Pulmonary artery endothelial cell (primary cell): ENCODE data around the gene BDH2. TPM values are rescaled to one million over a fixed set of nuclear protein-coding genes. Genes with fewer than 3 reads are reported as not detected.

ENCODE experiments used
- DNase-seq: peaks from one replicate; pipeline ENCODE4 v3.0.0-alpha.2; 2011; ENCODE audit warnings: low read depth, low spot score
- total RNA-seq: library from RNA; depleted of rRNA; stranded (reverse); fragments of >200 nt; gene quantifications from 2 replicates; pipeline ENCODE4 v1.2.3, GENCODE V29; 2014

BDH2 gene
- total RNA-seq, 1 donor from 2014 or later: 34.2 TPM

GRCh38 chr4:103085555-103086196, 14.0 kb downstream of the BDH2 start:
- no peak for DNase-seq

- DNase-seq: no peak
These were observed 20.0 kb downstream of the BDH2 start for GRCh38 chr4:103079621-103080020.

GRCh38 chr4:103076747-103077347, 22.8 kb downstream of the BDH2 start, which contains the start of gene SLC9B2:
TSS of gene SLC9B2 (minus strand) at chr4:103076761. CDS start at chr4:103067550, 9,211 bp downstream.
- DNase-seq: no peak

GRCh38 chr4:103075894-103076746, 23.5 kb downstream of the BDH2 start:
- no peak for DNase-seq

- no peak for DNase-seq
These were observed 24.2 kb downstream of the BDH2 start for GRCh38 chr4:103075435-103075893.

GRCh38 chr4:103074744-103075434, 24.7 kb downstream of the BDH2 start:
- DNase-seq: no peak

GRCh38 chr4:103073792-103074438, 25.7 kb downstream of the BDH2 start:
- DNase-seq: no peak

GRCh38 chr4:103067841-103068547, 31.6 kb downstream of the BDH2 start:
- DNase-seq: no peak

- DNase-seq: no peak
These were observed 39.0 kb downstream of the BDH2 start for GRCh38 chr4:103060453-103061148.

GRCh38 chr4:103054030-103054429, 45.6 kb downstream of the BDH2 start:
- DNase-seq: no peak

GRCh38 chr4:103052779-103053178, 46.9 kb downstream of the BDH2 start:
- DNase-seq: no peak

GRCh38 chr4:103052145-103052544, 47.5 kb downstream of the BDH2 start:
- no peak for DNase-seq

GRCh38 chr4:103050736-103051436, 48.7 kb downstream of the BDH2 start:
- no peak for DNase-seq

GRCh38 chr4:103046416-103047290, 53.0 kb downstream of the BDH2 start:
- DNase-seq: peak; percentile 10

GRCh38 chr4:103044183-103044582, 55.5 kb downstream of the BDH2 start:
- no peak for DNase-seq

- no peak for DNase-seq
These were observed 63.5 kb downstream of the BDH2 start for GRCh38 chr4:103036169-103036568.

- DNase-seq: no peak
These were observed 67.1 kb downstream of the BDH2 start for GRCh38 chr4:103032574-103032973.

- no peak for DNase-seq
These were observed 68.8 kb downstream of the BDH2 start for GRCh38 chr4:103030791-103031190.
